Mesenchymal stem cell (in vitro differentiated cells and primary cell): Measurements from ENCODE around the gene RAPGEF1.

Experiments used
- DNase-seq: peaks from one replicate; pipeline ENCODE4 v3.0.0-alpha.2; 2013
- H2AFZ ChIP-seq: one replicate; pipeline ENCODE4 v1.6.1; 2013; ENCODE audit warnings: low read depth, mild to moderate bottlenecking, control low read depth, inconsistent platforms, low read length, moderate library complexity
- H2AK5ac ChIP-seq: 2 replicates; pipeline ENCODE4 v1.6.1; 2013; ENCODE audit warnings: low read length, moderate library complexity, mild to moderate bottlenecking, inconsistent platforms; ENCODE audit not compliant: severe bottlenecking
- H2BK120ac ChIP-seq: one replicate; pipeline ENCODE4 v1.6.1; 2013; ENCODE audit warnings: low read depth, mild to moderate bottlenecking, inconsistent platforms, low read length, moderate library complexity
- H2BK12ac ChIP-seq, 2 experiments: one replicate each; pipeline ENCODE4 v1.6.1; 2013; ENCODE audit warnings: inconsistent platforms in 2 of 2, low read length in 2 of 2, mild to moderate bottlenecking in 2 of 2, moderate library complexity in 2 of 2, control low read depth in 1 of 2
- H2BK15ac ChIP-seq: one replicate; pipeline ENCODE4 v1.6.1; 2013; ENCODE audit warnings: mild to moderate bottlenecking, low read depth, inconsistent platforms; ENCODE audit not compliant: poor library complexity, severe bottlenecking
- H2BK5ac ChIP-seq: 2 replicates; pipeline ENCODE4 v1.6.1; 2013; ENCODE audit warnings: low read depth, mild to moderate bottlenecking, low read length, control low read depth, inconsistent platforms; ENCODE audit not compliant: poor library complexity, severe bottlenecking
- H3K14ac ChIP-seq, 2 experiments: one replicate each; pipeline ENCODE4 v1.6.1; 2013; ENCODE audit warnings: inconsistent platforms in 2 of 2, low read length in 2 of 2, control low read depth in 1 of 2, mild to moderate bottlenecking in 1 of 2, moderate library complexity in 1 of 2
- H3K18ac ChIP-seq, 2 experiments: one replicate each; pipeline ENCODE4 v1.6.1; 2013; ENCODE audit warnings: inconsistent platforms in 2 of 2, low read length in 2 of 2, control low read depth in 1 of 2, low read depth in 1 of 2, mild to moderate bottlenecking in 1 of 2
- H3K23ac ChIP-seq, 2 experiments: one replicate each; pipeline ENCODE4 v1.6.1; 2013; ENCODE audit warnings: inconsistent platforms in 2 of 2, low read length in 2 of 2, mild to moderate bottlenecking in 2 of 2, moderate library complexity in 2 of 2, control low read depth in 1 of 2
- H3K27ac ChIP-seq: 2 replicates; pipeline ENCODE4 v1.5.1; 2013; ENCODE audit warnings: mild to moderate bottlenecking, moderate library complexity, low read length, control low read depth, inconsistent platforms; ENCODE audit not compliant: poor library complexity, severe bottlenecking
- H3K27me3 ChIP-seq, 2 experiments: 2 replicates each; pipeline versions ENCODE4 v1.6.1 to v1.7.0; 2013; ENCODE audit warnings: low read length in 2 of 2, mild to moderate bottlenecking in 2 of 2, moderate library complexity in 2 of 2, control low read depth in 1 of 2, inconsistent platforms in 1 of 2; ENCODE audit not compliant: control insufficient read depth in 1 of 2, insufficient read depth in 1 of 2
- H3K36me3 ChIP-seq, 2 experiments: 2 replicates each; pipeline versions ENCODE4 v1.6.1 to v1.7.0; 2013; ENCODE audit warnings: low read length in 2 of 2, control low read depth in 1 of 2, inconsistent platforms in 1 of 2, low read depth in 1 of 2, mild to moderate bottlenecking in 1 of 2; ENCODE audit not compliant: insufficient read depth in 2 of 2, control insufficient read depth in 1 of 2
- H3K4ac ChIP-seq, 2 experiments: one replicate each; pipeline ENCODE4 v1.6.1; 2013; ENCODE audit warnings: inconsistent platforms in 2 of 2, low read length in 2 of 2, mild to moderate bottlenecking in 2 of 2, moderate library complexity in 2 of 2, control low read depth in 1 of 2, low read depth in 1 of 2
- H3K4me1 ChIP-seq: 2 replicates; pipeline ENCODE4 v1.6.1; 2013; ENCODE audit warnings: low read depth, low read length, control low read depth; ENCODE audit not compliant: control insufficient read depth, insufficient read depth
- H3K4me2 ChIP-seq: 2 replicates; pipeline ENCODE4 v1.6.1; 2013; ENCODE audit warnings: low read length, mild to moderate bottlenecking, inconsistent platforms; ENCODE audit not compliant: poor library complexity, severe bottlenecking
- H3K4me3 ChIP-seq, 2 experiments: 2 replicates each; pipeline versions ENCODE4 v1.5.1 to v1.7.0; 2013; ENCODE audit warnings: low read length in 2 of 2, mild to moderate bottlenecking in 2 of 2, control low read depth in 1 of 2, low read depth in 1 of 2; ENCODE audit not compliant: insufficient read depth in 1 of 2
- H3K79me1 ChIP-seq: replicated peaks from 2 replicates; pipeline ENCODE4 v1.6.1; 2013; ENCODE audit warnings: mild to moderate bottlenecking, control low read depth, low read length, inconsistent platforms; ENCODE audit not compliant: poor library complexity, severe bottlenecking
- H3K9ac ChIP-seq: 2 replicates; pipeline ENCODE4 v1.7.0; 2013; ENCODE audit warnings: mild to moderate bottlenecking, low read length, moderate library complexity
- H3K9me3 ChIP-seq: 2 replicates; pipeline ENCODE4 v1.7.0; 2013; ENCODE audit warnings: mild to moderate bottlenecking, low read length; ENCODE audit not compliant: control insufficient read depth
- H4K8ac ChIP-seq: one replicate; pipeline ENCODE4 v1.6.1; 2013; ENCODE audit warnings: inconsistent platforms, mild to moderate bottlenecking, low read length, moderate library complexity
- H4K91ac ChIP-seq: one replicate; pipeline ENCODE4 v1.6.1; 2013; ENCODE audit warnings: mild to moderate bottlenecking, low read length, inconsistent platforms
- WGBS: methylation state at CpG from one replicate; pipeline ENCODE4 v1.1.7; 2013; ENCODE audit warnings: mixed read lengths; 5-methylcytosine and 5-hydroxymethylcytosine counted together

Gene RAPGEF1

GRCh38 chr9:131669269-131670157 is 70.4 kb downstream of the RAPGEF1 start:
- peaks cover 33% of the 10 kb centered on the region for H3K4me1 ChIP-seq
- no peak overlapping the region for H2BK5ac ChIP-seq
- no peak overlapping the region for H3K23ac ChIP-seq
- H3K4ac ChIP-seq, result peak overlapping the region in 1 of 2 experiments; percentile 3
- no peak overlapping the region for H3K4me2 ChIP-seq
- peak overlapping the region; percentile 68 to 80 for H3K18ac ChIP-seq
- H3K9me3 ChIP-seq, result no peaks in the 10 kb centered on the region
- 88% methylated on average over 11 of the region's 12 CpGs for WGBS
- no peak overlapping the region for H4K91ac ChIP-seq
- no peak overlapping the region for H2BK120ac ChIP-seq
- peak overlapping the region; percentile 77 for H3K9ac ChIP-seq
- H3K4me3 ChIP-seq, result no peak overlapping the region
- H3K27me3 ChIP-seq, result no peaks in the 10 kb centered on the region
- H3K79me1 ChIP-seq, result peaks cover 59% of the 10 kb centered on the region
- H2AK5ac ChIP-seq, result peak overlapping the region; percentile 78
- H3K14ac ChIP-seq, result peak overlapping the region in 1 of 2 experiments; percentile 50
- no peak for DNase-seq
- no peaks in the 10 kb centered on the region for H3K36me3 ChIP-seq
- H2BK12ac ChIP-seq, result peak overlapping the region; percentile 67 to 75
- H2AFZ ChIP-seq, result no peak overlapping the region
- peak overlapping the region; percentile 68 for H3K27ac ChIP-seq
- H4K8ac ChIP-seq, result no peak overlapping the region
- H2BK15ac ChIP-seq, result no peak overlapping the region

- Histone ChIP-seq H3K4me2 (peak overlapping the region; percentile 37), H2BK5ac (no peak overlapping the region), H2AFZ (no peak overlapping the region), H2BK12ac (peak overlapping the region; percentile 37 to 75), H3K18ac (peak overlapping the region; percentile 67 to 80), H3K27ac (peak overlapping the region; percentile 68), H3K4me1 (peaks cover 30% of the 10 kb centered on the region), H4K91ac (peak overlapping the region; percentile 90), H3K79me1 (peaks cover 58% of the 10 kb centered on the region), H2AK5ac (peak overlapping the region; percentile 49), H2BK15ac (no peak overlapping the region), H3K36me3 (no peaks in the 10 kb centered on the region), H3K4ac (peak overlapping the region; percentile 10 to 32), H3K14ac (peak overlapping the region in 1 of 2 experiments; percentile 77), H3K23ac (no peak overlapping the region), H4K8ac (peak overlapping the region; percentile 82), H3K27me3 (no peaks in the 10 kb centered on the region), H2BK120ac (peak overlapping the region; percentile 9), H3K9ac (peak overlapping the region; percentile 77), H3K4me3 (no peak overlapping the region), H3K9me3 (no peaks in the 10 kb centered on the region)
- 26% methylated on average over 14 of the region's 15 CpGs for WGBS
- DNase-seq, result peak; percentile 88
Measured at GRCh38 chr9:131668439-131669268, 71.2 kb downstream of the RAPGEF1 start.

- no peak overlapping the region for H3K14ac ChIP-seq
- peak overlapping the region; percentile 74 for H2AK5ac ChIP-seq
- WGBS, result 76% methylated on average over 5 of the region's 9 CpGs
- no peak overlapping the region for H3K4me3 ChIP-seq
- H3K27me3 ChIP-seq, result no peaks in the 10 kb centered on the region
- H3K4me2 ChIP-seq, result no peak overlapping the region
- H2AFZ ChIP-seq, result no peak overlapping the region
- no peak overlapping the region for H2BK120ac ChIP-seq
- H4K8ac ChIP-seq, result no peak overlapping the region
- peaks cover 28% of the 10 kb centered on the region for H3K4me1 ChIP-seq
- peaks cover 57% of the 10 kb centered on the region for H3K79me1 ChIP-seq
- peak overlapping the region in 1 of 2 experiments; percentile 86 for H2BK12ac ChIP-seq
- no peaks in the 10 kb centered on the region for H3K36me3 ChIP-seq
- H4K91ac ChIP-seq, result no peak overlapping the region
- H3K23ac ChIP-seq, result no peak overlapping the region
- no peak overlapping the region for H3K4ac ChIP-seq
- no peak for DNase-seq
- H3K27ac ChIP-seq, result peak overlapping the region; percentile 68
- peak overlapping the region in 1 of 2 experiments; percentile 59 for H3K18ac ChIP-seq
- peak overlapping the region; percentile 77 for H3K9ac ChIP-seq
- H2BK15ac ChIP-seq, result no peak overlapping the region
- no peaks in the 10 kb centered on the region for H3K9me3 ChIP-seq
- peak overlapping the region; percentile 5 for H2BK5ac ChIP-seq
Measured at GRCh38 chr9:131668057-131668438, 71.8 kb downstream of the RAPGEF1 start.

- DNase-seq, result no peak
- Histone ChIP-seq H3K9me3 (no peaks in the 10 kb centered on the region), H3K18ac (peak overlapping the region in 1 of 2 experiments; percentile 68), H3K14ac (peak overlapping the region in 1 of 2 experiments; percentile 91), H2BK120ac (no peak overlapping the region), H3K4me2 (no peak overlapping the region), H3K9ac (peak overlapping the region; percentile 77), H3K79me1 (peaks cover 55% of the 10 kb centered on the region), H4K91ac (no peak overlapping the region), H3K36me3 (no peaks in the 10 kb centered on the region), H2BK5ac (no peak overlapping the region), H3K27ac (no peak overlapping the region), H2AFZ (peak overlapping the region; percentile 57), H3K4me1 (peaks cover 28% of the 10 kb centered on the region), H2BK15ac (no peak overlapping the region), H2BK12ac (peak overlapping the region in 1 of 2 experiments; percentile 99), H3K27me3 (no peaks in the 10 kb centered on the region), H3K23ac (peak overlapping the region in 1 of 2 experiments; percentile 63), H3K4ac (peak overlapping the region in 1 of 2 experiments; percentile 11), H2AK5ac (peak overlapping the region; percentile 28), H4K8ac (no peak overlapping the region), H3K4me3 (no peak overlapping the region)
- WGBS, result 79% methylated on average over 7 of the region's 7 CpGs
Measured at GRCh38 chr9:131667576-131667975, 72.3 kb downstream of the RAPGEF1 start.
